Motor neuron (in vitro differentiated cells): Measurements from ENCODE around the gene SPDYE6. TPM values are rescaled to one million over a fixed set of nuclear protein-coding genes. Genes with fewer than 3 reads are reported as not detected.
A peak's percentile ranks its signal among the peaks of the same experiment; 100 is the strongest.
"Not testable (repeated sequence)": the region's sequence is repeated elsewhere in the genome, so short reads cannot be mapped to it uniquely, and the experiment has no call there.

Experiments used
- ATAC-seq, 8 experiments: fragments of 200-7000 bp; cut with Tn5 transposase; replicated peaks in 6 of 8; 2 replicates each; pipeline ENCODE4 v1.8.0; 2021; ENCODE audit warnings: mild to moderate bottlenecking in 8 of 8, moderate library complexity in 8 of 8
- H3K27ac ChIP-seq, 2 donors: fragments of 250-450 bp; sonication (Bioruptor Pico); 2 replicates each; pipeline ENCODE4 v1.9.0; 2021; ENCODE audit warnings: antibody characterized with exemption in 2 of 2, mild to moderate bottlenecking in 2 of 2, moderate library complexity in 1 of 2
- H3K4me1 ChIP-seq, 2 donors: fragments of 250-450 bp; sonication (Bioruptor Pico); replicated peaks in 1 of 2; 2 replicates each; pipeline ENCODE4 v1.6.1; 2021; ENCODE audit warnings: antibody characterized with exemption in 2 of 2, mild to moderate bottlenecking in 2 of 2, moderate library complexity in 1 of 2
- H3K4me3 ChIP-seq, 5 donors: fragments of 250-450 bp; sonication (Bioruptor Pico); 2 replicates each; pipeline ENCODE4 v1.9.0; 2021; ENCODE audit warnings: antibody characterized with exemption in 5 of 5, mild to moderate bottlenecking in 5 of 5, moderate library complexity in 4 of 5
- WGBS, 10 experiments: fragments of 450-650 bp; shearing (Covaris generic); methylation state at CpG; one replicate each; pipeline ENCODE4 v1.0.0; 2022; 5-methylcytosine and 5-hydroxymethylcytosine counted together
- in situ Hi-C, 9 experiments: fragments of 400-800 bp; cut with MboI; loops; one replicate each; pipeline ENCODE4 v1.15.0; 2021; ENCODE audit warnings: low sequenced_read_pairs in 9 of 9, low pct_unique_long_range_greater_than_20kb in 2 of 9; ENCODE audit not compliant: unreplicated experiment in 9 of 9
- total RNA-seq, 8 experiments: library from RNA; unstranded; fragments of 300-600 nt; gene quantifications; 2 replicates each; pipeline versions ENCODE4 v1.2.3 to v1.2.4, GENCODE V29; 2022

SPDYE6 gene
- total RNA-seq, 8 experiments from 2014 or later = 0.11 to 10.0 (median 0.40) TPM

DNA sequence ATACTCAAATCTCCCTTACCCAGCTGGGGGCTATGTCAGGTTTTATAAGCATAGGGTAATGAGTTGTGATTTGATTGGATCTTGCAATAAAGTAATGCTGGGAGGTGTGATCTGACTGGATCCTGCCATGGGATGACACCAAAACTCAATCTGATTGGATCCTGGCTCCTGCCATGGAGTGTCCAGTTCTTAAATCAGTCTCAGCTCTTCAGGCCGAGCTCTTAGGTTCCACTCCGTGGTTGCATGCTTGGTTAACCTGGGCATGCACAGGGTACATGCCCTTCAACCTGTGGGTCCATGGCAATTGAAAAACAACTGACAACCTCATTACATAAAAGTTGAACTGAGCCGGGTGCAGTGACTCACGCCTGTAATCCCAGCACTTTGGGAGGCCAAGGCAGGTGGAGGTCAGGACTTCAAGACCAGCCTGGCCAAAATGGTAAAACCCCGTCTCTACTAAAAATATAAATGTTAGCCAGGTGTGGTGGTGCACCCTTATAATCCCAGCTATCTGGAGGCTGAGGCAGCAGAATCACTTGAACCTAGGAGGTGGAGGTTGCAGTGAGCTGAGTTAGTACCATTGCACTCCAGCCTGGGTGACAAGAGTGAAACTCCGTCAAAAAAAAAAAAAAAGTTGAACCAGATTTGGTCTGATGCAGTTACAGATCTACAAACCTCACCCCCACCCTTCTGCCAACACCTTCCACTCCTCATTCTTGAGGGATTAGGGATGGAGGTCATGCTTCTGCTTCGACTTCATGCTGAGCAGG, 15.5 kb downstream of the SPDYE6 start:
- in situ Hi-C loops, H3K27ac ChIP-seq, ATAC-seq, H3K4me1 ChIP-seq, H3K4me3 ChIP-seq: not testable (repeated sequence)
- WGBS, 10 experiments = no CpG with 5 or more reads among the region's 7 CpGs

DNA sequence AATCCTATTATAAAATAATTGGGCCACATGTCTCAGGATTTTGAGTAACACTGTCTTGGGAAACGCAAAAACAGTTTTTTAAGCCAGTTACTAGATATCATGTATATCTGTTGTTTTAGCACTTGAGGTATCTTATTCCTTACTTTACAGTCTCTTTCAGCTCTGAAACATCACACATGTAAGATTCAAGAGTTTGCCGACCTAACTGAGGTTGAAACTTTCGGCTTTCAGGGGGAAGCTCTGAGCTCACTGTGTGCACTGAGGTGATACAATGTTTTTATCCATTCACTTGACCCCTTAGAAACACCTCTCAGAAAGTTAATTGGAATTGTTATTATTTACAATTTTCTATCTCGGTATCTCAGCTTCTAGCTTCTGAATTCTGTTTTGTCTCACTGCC, 18.8 kb downstream of the SPDYE6 start:
- H3K4me1 ChIP-seq, ATAC-seq, H3K4me3 ChIP-seq, in situ Hi-C loops, H3K27ac ChIP-seq: not testable (repeated sequence)
- 86 to 100% methylated on average over 1 to 2 of the region's 4 CpGs; no CpG with 5 or more reads in 8 of the 10 experiments for WGBS, 10 experiments

DNA sequence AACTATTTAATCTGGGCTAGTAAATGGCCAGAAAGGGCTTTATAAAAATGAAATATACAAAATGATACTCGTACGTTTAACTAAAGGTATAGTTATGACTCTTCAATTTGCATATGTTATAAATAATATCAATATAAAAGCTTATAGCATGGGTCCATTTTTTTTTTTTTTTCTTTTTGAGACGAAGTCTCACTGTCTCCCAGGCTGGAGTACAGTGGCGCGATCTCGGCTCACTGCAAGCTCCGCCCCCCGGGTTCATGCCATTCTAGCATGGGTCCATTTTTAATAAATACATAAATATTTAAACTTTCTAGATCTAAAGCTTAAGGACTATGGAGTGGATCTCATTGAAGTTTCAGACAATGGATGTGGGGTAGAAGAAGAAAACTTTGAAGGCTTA, 19.2 kb downstream of the SPDYE6 start:
- H3K4me1 ChIP-seq, in situ Hi-C loops, ATAC-seq, H3K4me3 ChIP-seq, H3K27ac ChIP-seq: not testable (repeated sequence)
- WGBS, 10 experiments = no CpG with 5 or more reads among the region's 8 CpGs

DNA sequence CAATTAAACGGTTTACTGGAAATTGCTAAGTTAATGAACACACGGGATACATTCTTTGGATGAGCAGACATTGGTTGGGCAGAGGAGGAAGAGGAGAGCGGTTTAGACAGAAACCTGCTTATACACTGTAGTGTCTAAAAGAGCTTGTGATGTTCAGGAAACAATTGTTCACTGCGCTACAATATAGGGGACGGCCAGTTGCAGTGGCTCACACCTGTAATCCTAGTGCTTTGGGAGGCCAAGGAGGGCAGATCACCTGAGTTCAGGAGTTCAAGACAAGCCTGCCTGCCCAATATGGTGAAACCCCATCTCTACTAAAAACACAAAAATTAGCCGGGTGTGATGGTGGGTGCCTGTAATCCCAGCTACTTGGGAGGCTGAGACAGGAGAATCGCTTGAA, 20.7 kb downstream of the SPDYE6 start:
- 60 to 100% (median 78%) methylated on average over 1 to 3 of the region's 7 CpGs; no CpG with 5 or more reads in 4 of the 10 experiments for WGBS, 10 experiments
- in situ Hi-C loops = not testable (repeated sequence)

DNA sequence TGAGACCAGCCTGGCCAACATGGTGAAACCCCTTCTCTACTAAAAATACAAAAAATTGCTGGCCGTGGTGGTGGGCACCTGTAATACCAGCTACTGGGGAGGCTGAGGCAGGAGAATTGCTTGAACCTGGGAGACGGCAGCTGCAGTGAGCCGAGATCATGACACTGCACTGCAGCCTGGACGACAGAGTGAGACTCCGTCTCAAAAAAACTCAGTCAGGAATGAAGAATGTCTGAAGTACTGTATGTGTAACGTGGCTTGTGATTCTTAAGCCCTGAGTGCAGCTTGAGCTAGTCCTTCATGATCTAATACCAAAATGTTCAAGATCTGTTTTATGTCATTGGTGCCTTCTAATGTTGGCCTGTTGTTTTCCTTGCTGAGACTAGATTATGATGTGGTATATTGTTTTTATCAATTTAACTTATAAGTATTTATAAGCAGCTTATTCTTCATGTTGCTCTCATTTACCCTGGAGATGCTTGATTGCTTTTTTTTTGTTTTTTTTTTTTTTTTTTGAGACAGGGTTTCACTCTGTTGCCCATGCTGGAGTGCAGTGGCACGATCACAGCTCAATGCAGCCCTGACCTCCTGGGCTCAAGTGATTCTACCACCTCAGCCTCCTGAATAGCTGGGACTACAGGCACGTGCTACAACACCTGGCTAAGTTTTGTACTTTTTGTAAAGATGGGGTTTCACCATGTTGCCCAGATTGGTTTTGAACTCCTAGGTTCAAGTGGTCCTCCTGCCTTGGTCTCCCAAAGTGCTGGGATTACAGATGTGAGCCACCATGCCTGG, 25.4 kb downstream of the SPDYE6 start:
- H3K27ac ChIP-seq, ATAC-seq, in situ Hi-C loops, H3K4me3 ChIP-seq, H3K4me1 ChIP-seq: not testable (repeated sequence)
- 11 to 95% (median 83%) methylated on average over 2 to 5 of the region's 8 CpGs for WGBS, 10 experiments

More for the DNA sequence above, 20.7 kb downstream of the SPDYE6 start:
- H3K27ac ChIP-seq, ATAC-seq, H3K4me1 ChIP-seq, H3K4me3 ChIP-seq: not testable (repeated sequence)

DNA sequence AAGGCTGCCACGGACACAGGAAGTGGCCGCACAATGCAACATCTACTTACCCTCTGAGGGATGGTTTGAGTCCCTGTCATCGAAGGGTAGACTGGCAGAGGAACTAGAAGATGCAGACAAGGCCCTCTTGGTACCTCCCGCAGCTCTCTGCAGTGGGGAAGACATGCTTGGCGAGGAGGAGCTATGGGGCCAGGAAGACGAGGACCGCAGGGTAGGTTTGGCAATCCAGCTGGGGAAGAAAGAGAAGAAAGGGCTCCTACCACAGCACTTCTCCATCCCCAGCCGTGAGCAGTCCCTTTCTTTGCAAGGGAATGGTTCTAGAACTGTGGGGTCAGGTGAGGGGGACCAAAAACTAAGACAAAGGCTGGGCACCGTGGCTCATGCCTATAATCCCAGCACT, 26.9 kb downstream of the SPDYE6 start:
- H3K4me1 ChIP-seq, in situ Hi-C loops, H3K27ac ChIP-seq, H3K4me3 ChIP-seq, ATAC-seq: not testable (repeated sequence)
- WGBS, 10 experiments = 62% methylated on average over 2 of the region's 9 CpGs; no CpG with 5 or more reads in 9 of the 10 experiments

DNA sequence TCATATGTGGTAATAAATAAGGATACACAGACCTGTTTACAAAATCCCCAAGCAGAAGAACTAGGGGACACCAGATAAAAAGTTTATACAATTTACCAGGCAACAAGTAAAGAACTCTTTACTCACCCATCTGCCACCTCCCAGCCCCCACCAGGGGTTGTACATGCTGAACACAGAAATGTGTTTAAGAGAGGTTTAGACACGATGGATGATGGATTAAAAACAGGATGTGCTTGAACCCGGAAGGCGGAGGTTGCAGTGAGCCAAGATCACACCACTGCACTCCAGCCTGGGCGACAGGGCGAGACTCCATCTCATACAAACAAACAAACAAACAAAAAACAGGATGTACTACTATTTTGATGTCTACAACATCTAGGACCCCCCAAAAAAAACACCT, 27.4 kb downstream of the SPDYE6 start:
- H3K27ac ChIP-seq, H3K4me3 ChIP-seq, in situ Hi-C loops, H3K4me1 ChIP-seq, ATAC-seq: not testable (repeated sequence)
- 100% methylated on average over 2 of the region's 5 CpGs; no CpG with 5 or more reads in 9 of the 10 experiments for WGBS, 10 experiments

DNA sequence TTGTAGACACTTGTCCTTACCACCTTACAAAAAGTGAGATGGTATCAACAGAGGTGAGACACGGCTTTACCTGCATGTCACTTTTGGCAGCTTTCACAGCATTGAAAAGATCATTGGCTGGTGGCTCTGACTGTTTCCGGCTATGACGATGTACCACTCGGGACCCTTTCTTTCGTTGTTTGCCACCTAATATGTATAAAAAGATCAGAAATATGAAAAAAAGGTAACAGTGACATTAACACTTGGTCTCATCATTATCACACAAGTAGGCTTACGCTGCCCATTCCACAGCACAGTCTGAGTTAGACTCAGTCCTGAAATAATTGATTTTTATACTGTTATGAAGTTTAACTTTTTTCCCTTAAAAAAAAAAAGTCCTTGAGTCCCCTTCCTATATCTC, 29.1 kb downstream of the SPDYE6 start:
- in situ Hi-C loops, H3K4me1 ChIP-seq, H3K27ac ChIP-seq, ATAC-seq, H3K4me3 ChIP-seq: not testable (repeated sequence)
- WGBS, 10 experiments = 30 to 100% (median 79%) methylated on average over 1 to 6 of the region's 6 CpGs; no CpG with 5 or more reads in 2 of the 10 experiments

DNA sequence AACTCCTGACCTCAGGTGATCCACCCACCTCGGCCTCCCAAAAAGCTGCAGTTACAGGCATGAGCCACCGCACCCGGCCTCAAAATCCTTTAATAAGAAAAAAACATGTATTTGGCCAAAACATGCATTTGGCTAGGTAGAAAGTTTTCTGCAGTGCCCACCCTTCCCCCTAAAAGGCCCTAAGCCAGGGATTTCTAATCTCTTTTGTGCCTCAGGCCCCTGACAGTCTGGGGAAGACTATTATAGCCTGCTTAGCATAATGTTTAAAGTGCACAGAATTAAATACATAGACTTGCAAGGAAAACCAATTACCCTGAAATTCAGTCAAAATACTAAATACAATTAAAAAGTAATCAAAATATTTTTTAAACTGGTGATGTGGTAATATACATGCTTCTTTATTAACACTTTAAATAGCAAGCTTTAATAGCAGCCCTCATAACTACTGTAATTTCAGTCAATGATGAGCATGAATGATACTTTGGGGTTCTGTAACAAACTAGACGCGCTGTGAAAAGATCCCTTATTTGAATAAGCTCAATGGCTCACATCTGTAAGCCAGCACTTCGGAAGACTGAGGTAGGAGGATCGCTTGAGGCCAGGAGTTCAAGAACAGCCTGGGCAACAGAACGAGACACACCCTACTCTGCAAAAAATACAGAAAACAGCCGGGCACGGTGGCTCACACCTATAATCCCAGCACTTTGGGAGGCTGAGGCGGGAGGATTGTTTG, 29.9 kb downstream of the SPDYE6 start:
- in situ Hi-C loops = no loop called here
- Histone ChIP-seq H3K4me3 (no peak overlapping the region), H3K27ac (no peak overlapping the region), H3K4me1 (no peaks in the 10 kb centered on the region)
- ATAC-seq = peak in 1 of 8 experiments; percentile 56
- WGBS, 10 experiments = 59 to 100% (median 90%) methylated on average over 1 to 8 of the region's 11 CpGs; no CpG with 5 or more reads in 2 of the 10 experiments

DNA sequence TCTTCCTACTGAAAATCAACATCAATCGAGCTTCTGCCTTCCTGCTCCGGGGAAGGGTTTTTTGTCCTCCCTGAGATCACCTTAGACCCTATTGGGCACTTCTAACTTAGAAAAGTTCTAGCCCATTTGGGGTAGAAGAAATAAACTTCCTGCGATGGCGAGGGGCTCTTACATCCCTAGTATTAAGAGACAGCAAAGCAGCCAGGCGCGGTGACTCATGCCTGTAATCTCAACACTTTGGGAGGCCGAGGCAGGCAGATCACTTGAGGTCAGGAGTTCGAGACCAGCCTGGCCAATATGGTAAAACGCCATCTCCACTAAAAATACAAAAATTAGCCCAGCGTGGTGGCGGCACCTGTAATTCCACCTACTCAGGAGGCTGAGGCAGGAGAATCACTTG, 31.1 kb downstream of the SPDYE6 start:
- in situ Hi-C loops, H3K4me1 ChIP-seq, H3K27ac ChIP-seq, H3K4me3 ChIP-seq, ATAC-seq: not testable (repeated sequence)
- 50 to 100% (median 78%) methylated on average over 1 to 6 of the region's 11 CpGs; no CpG with 5 or more reads in 1 of the 10 experiments for WGBS, 10 experiments

DNA sequence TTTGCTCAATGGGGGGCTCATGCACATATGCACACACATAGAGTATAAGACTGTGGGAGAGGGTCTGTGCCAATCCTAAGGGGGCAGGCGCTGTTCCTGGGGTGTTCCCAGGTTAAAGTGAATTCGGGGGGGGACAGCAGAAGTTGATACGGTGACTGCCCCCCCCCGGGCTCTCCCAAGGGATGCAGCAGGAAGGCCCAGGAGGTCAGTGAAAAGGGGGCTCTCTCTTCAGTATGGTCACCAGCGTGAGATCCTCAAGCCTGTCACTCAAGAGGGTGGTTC, 32.4 kb downstream of the SPDYE6 start:
- H3K4me1 ChIP-seq = no peaks in the 10 kb centered on the region
- in situ Hi-C loops = no loop called here
- no peak overlapping the region for H3K27ac ChIP-seq
- 40 to 60% (median 40%) methylated on average over 1 of the region's 5 CpGs; no CpG with 5 or more reads in 7 of the 10 experiments for WGBS, 10 experiments
- H3K4me3 ChIP-seq = no peak overlapping the region
- ATAC-seq = no peak

DNA sequence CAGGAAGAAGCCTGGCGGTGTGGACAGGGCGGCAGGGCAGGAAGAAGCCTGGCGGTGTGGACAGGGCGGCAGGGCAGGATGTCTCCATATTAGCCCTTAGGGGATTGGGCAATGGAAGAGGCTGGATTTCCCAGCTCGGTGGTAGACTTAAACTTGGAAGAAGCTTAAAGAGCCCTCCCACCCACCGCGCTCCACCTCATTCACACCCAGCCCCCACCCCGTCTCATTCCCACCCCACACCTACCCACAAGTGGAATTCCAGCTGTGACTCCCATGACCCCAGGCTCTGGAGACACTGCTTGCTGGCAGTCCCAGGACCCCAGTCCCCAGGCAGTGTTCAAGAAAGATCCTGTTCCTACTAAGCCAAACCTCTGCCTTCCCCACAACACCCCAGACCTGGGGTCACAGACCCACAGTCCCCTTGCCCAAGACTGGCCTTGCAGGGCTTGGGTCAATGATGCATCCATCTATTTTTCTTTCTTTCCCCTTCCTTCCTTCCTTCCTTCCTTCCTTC, 34.0 kb downstream of the SPDYE6 start:
- Histone ChIP-seq H3K4me3 (no peak overlapping the region), H3K4me1 (no peaks in the 10 kb centered on the region), H3K27ac (no peak overlapping the region)
- whole genome bisulfite sequencing, 10 experiments = 100% methylated on average over 1 to 3 of the region's 8 CpGs; no CpG with 5 or more reads in 8 of the 10 experiments
- ATAC-seq = no peak
- in situ Hi-C loops = no loop called here
